Trophoblast cell (in vitro differentiated cells and primary cell): ENCODE measurements around the gene TRAPPC12.
A peak's percentile ranks its signal among the peaks of the same experiment; 100 is the strongest.

Experiments used
- DNase-seq, 2 donors: peaks; one replicate each; pipeline ENCODE4 v3.0.0-alpha.2; 2016
- H2AFZ ChIP-seq: 2 replicates; pipeline ENCODE4 v1.6.1; 2013; ENCODE audit warnings: low read length, moderate library complexity, mild to moderate bottlenecking; ENCODE audit not compliant: insufficient read depth, poor library complexity
- H2AK5ac ChIP-seq: 2 replicates; pipeline ENCODE4 v1.6.1; 2013; ENCODE audit warnings: mild to moderate bottlenecking, low read length
- H2BK120ac ChIP-seq: 2 replicates; pipeline ENCODE4 v1.6.1; 2013; ENCODE audit warnings: low read length, mild to moderate bottlenecking, moderate library complexity; ENCODE audit not compliant: insufficient read depth, poor library complexity
- H2BK12ac ChIP-seq: 2 replicates; pipeline ENCODE4 v1.6.1; 2013; ENCODE audit warnings: mild to moderate bottlenecking, low read length, moderate library complexity
- H2BK5ac ChIP-seq: 2 replicates; pipeline ENCODE4 v1.6.1; 2013; ENCODE audit warnings: low read length, low read depth, moderate library complexity, mild to moderate bottlenecking; ENCODE audit not compliant: poor library complexity
- H3K14ac ChIP-seq: 2 replicates; pipeline ENCODE4 v1.6.1; 2013; ENCODE audit warnings: mild to moderate bottlenecking, low read length
- H3K18ac ChIP-seq: 2 replicates; pipeline ENCODE4 v1.6.1; 2013; ENCODE audit warnings: mild to moderate bottlenecking, low read length
- H3K23ac ChIP-seq: 2 replicates; pipeline ENCODE4 v1.6.1; 2013; ENCODE audit warnings: low read length
- H3K27ac ChIP-seq: 2 replicates; pipeline ENCODE4 v1.5.1; 2013; ENCODE audit warnings: low read depth, mild to moderate bottlenecking, inconsistent platforms, low read length, moderate library complexity
- H3K27me3 ChIP-seq: 2 replicates; pipeline ENCODE4 v1.6.1; 2013; ENCODE audit warnings: inconsistent platforms, mild to moderate bottlenecking, low read length, moderate library complexity; ENCODE audit not compliant: insufficient read depth
- H3K36me3 ChIP-seq, 2 experiments: 1 replicate in 1 of 2; 2 replicates in 1 of 2; pipeline ENCODE4 v1.6.1; 2013; ENCODE audit warnings: low read length in 2 of 2, mild to moderate bottlenecking in 2 of 2, moderate library complexity in 1 of 2; ENCODE audit not compliant: insufficient read depth in 2 of 2, control insufficient read depth in 1 of 2
- H3K4ac ChIP-seq: 2 replicates; pipeline ENCODE4 v1.6.1; 2013; ENCODE audit warnings: low read depth, mild to moderate bottlenecking, low read length, moderate library complexity
- H3K4me1 ChIP-seq, 2 experiments: 1 replicate in 1 of 2; 2 replicates in 1 of 2; pipeline ENCODE4 v1.6.1; 2013; ENCODE audit warnings: low read length in 2 of 2, mild to moderate bottlenecking in 2 of 2, moderate library complexity in 1 of 2; ENCODE audit not compliant: insufficient read depth in 2 of 2, control insufficient read depth in 1 of 2
- H3K4me2 ChIP-seq: 2 replicates; pipeline ENCODE4 v1.6.1; 2013; ENCODE audit warnings: inconsistent platforms, mild to moderate bottlenecking, low read length, moderate library complexity
- H3K4me3 ChIP-seq: 2 replicates; pipeline ENCODE4 v1.5.1; 2013; ENCODE audit warnings: mild to moderate bottlenecking, low read depth, low read length, inconsistent platforms
- H3K79me1 ChIP-seq: one replicate; pipeline ENCODE4 v1.6.1; 2013; ENCODE audit warnings: low read length
- H3K79me2 ChIP-seq: 2 replicates; pipeline ENCODE4 v1.6.1; 2013; ENCODE audit warnings: low read length, mild to moderate bottlenecking; ENCODE audit not compliant: control insufficient read depth, insufficient read depth, poor library complexity
- H3K9ac ChIP-seq: 2 replicates; pipeline ENCODE4 v1.6.1; 2013; ENCODE audit warnings: mild to moderate bottlenecking, low read length
- H3K9me3 ChIP-seq: 2 replicates; pipeline ENCODE4 v1.6.1; 2013; ENCODE audit warnings: low read depth, mild to moderate bottlenecking, control low read depth, inconsistent platforms, low read length; ENCODE audit not compliant: insufficient read depth
- H4K12ac ChIP-seq: 2 replicates; pipeline ENCODE4 v1.6.1; 2013; ENCODE audit warnings: low read depth, mild to moderate bottlenecking, low read length, moderate library complexity
- H4K8ac ChIP-seq: 2 replicates; pipeline ENCODE4 v1.6.1; 2013; ENCODE audit warnings: low read depth, mild to moderate bottlenecking, low read length, moderate library complexity
- H4K91ac ChIP-seq: one replicate; pipeline ENCODE4 v1.6.1; 2013; ENCODE audit warnings: low read depth, mild to moderate bottlenecking, low read length, moderate library complexity
- WGBS: extraction: QIAGEN DNeasy Blood & Tissue Kit; methylation state at CpG from one replicate; pipeline ENCODE4 v1.1.7; 2013; ENCODE audit warnings: missing lambda C conversion rate; ENCODE audit not compliant: insufficient read length, insufficient coverage; ENCODE audit errors: extremely low coverage; 5-methylcytosine and 5-hydroxymethylcytosine counted together

The TRAPPC12 gene

GRCh38 chr2:3468296-3468988 lies 88.9 kb downstream of the TRAPPC12 start:
- H2AK5ac ChIP-seq: no peak overlapping the region
- no peak overlapping the region for H3K18ac ChIP-seq
- no peak overlapping the region for H4K12ac ChIP-seq
- H3K4me2 ChIP-seq: no peak overlapping the region
- H3K14ac ChIP-seq: no peak overlapping the region
- no peak overlapping the region for H4K91ac ChIP-seq
- no peak overlapping the region for H2BK120ac ChIP-seq
- no peak overlapping the region for H3K4ac ChIP-seq
- no peaks in the 10 kb centered on the region for H3K9me3 ChIP-seq
- H3K79me2 ChIP-seq: no peaks in the 10 kb centered on the region
- no peaks in the 10 kb centered on the region for H3K79me1 ChIP-seq
- no peak overlapping the region for H4K8ac ChIP-seq
- no peaks in the 10 kb centered on the region for H3K27me3 ChIP-seq
- peaks cover 5 to 7% of the 10 kb centered on the region in 2 experiments for H3K4me1 ChIP-seq
- WGBS: no CpG with 5 or more reads among the region's 31 CpGs
- H3K27ac ChIP-seq: no peak overlapping the region
- H2BK12ac ChIP-seq: no peak overlapping the region
- no peak overlapping the region for H3K23ac ChIP-seq
- H2BK5ac ChIP-seq: no peak overlapping the region
- peaks cover 32 to 36% of the 10 kb centered on the region in 2 experiments for H3K36me3 ChIP-seq
- H3K9ac ChIP-seq: no peak overlapping the region
- H3K4me3 ChIP-seq: peak overlapping the region; percentile 16
- no peak for DNase-seq
- no peak overlapping the region for H2AFZ ChIP-seq

- Histone ChIP-seq H4K12ac (no peak overlapping the region), H3K4me3 (no peak overlapping the region), H3K4me1 (peaks cover 5 to 7% of the 10 kb centered on the region in 2 experiments), H2AK5ac (no peak overlapping the region), H3K23ac (no peak overlapping the region), H2BK5ac (no peak overlapping the region), H2BK12ac (no peak overlapping the region), H3K9ac (no peak overlapping the region), H4K8ac (no peak overlapping the region), H3K4me2 (no peak overlapping the region), H3K4ac (no peak overlapping the region), H3K18ac (no peak overlapping the region), H3K27ac (no peak overlapping the region), H3K27me3 (no peaks in the 10 kb centered on the region), H3K9me3 (no peaks in the 10 kb centered on the region), H3K36me3 (peaks cover 28 to 33% of the 10 kb centered on the region in 2 experiments), H3K14ac (no peak overlapping the region), H2AFZ (no peak overlapping the region), H3K79me1 (no peaks in the 10 kb centered on the region), H4K91ac (no peak overlapping the region), H3K79me2 (no peaks in the 10 kb centered on the region), H2BK120ac (no peak overlapping the region)
- no CpG with 5 or more reads among the region's 7 CpGs for WGBS
- DNase-seq: no peak
These were observed 90.0 kb downstream of the TRAPPC12 start for GRCh38 chr2:3469486-3469885.

- no peak overlapping the region for H2BK120ac ChIP-seq
- H3K79me1 ChIP-seq: no peaks in the 10 kb centered on the region
- H3K79me2 ChIP-seq: no peaks in the 10 kb centered on the region
- H3K27me3 ChIP-seq: no peaks in the 10 kb centered on the region
- no peak overlapping the region for H3K14ac ChIP-seq
- H3K9me3 ChIP-seq: no peaks in the 10 kb centered on the region
- no peak overlapping the region for H2AFZ ChIP-seq
- no peak overlapping the region for H4K91ac ChIP-seq
- H2BK12ac ChIP-seq: no peak overlapping the region
- WGBS: no CpG with 5 or more reads among the region's 17 CpGs
- peaks cover 28 to 29% of the 10 kb centered on the region in 2 experiments for H3K36me3 ChIP-seq
- no peak overlapping the region for H3K4me3 ChIP-seq
- no peak overlapping the region for H4K8ac ChIP-seq
- H4K12ac ChIP-seq: no peak overlapping the region
- H2AK5ac ChIP-seq: no peak overlapping the region
- peaks cover 5 to 7% of the 10 kb centered on the region in 2 experiments for H3K4me1 ChIP-seq
- H3K23ac ChIP-seq: no peak overlapping the region
- no peak overlapping the region for H3K4ac ChIP-seq
- no peak overlapping the region for H3K4me2 ChIP-seq
- no peak for DNase-seq
- H3K18ac ChIP-seq: no peak overlapping the region
- no peak overlapping the region for H3K9ac ChIP-seq
- H3K27ac ChIP-seq: no peak overlapping the region
- H2BK5ac ChIP-seq: no peak overlapping the region
These were observed 90.7 kb downstream of the TRAPPC12 start for GRCh38 chr2:3470166-3470651.

GRCh38 chr2:3470856-3471737 lies 91.6 kb downstream of the TRAPPC12 start:
- Histone ChIP-seq H3K9me3 (no peaks in the 10 kb centered on the region), H3K79me1 (no peaks in the 10 kb centered on the region), H2BK12ac (no peak overlapping the region), H4K8ac (no peak overlapping the region), H4K91ac (no peak overlapping the region), H2AFZ (no peak overlapping the region), H3K79me2 (no peaks in the 10 kb centered on the region), H2AK5ac (no peak overlapping the region), H3K27me3 (no peaks in the 10 kb centered on the region), H3K4me1 (peaks cover 0 to 4% of the 10 kb centered on the region in 2 experiments), H3K23ac (no peak overlapping the region), H3K9ac (no peak overlapping the region), H3K4me2 (no peak overlapping the region), H2BK120ac (no peak overlapping the region), H2BK5ac (no peak overlapping the region), H3K18ac (no peak overlapping the region), H4K12ac (no peak overlapping the region), H3K4ac (no peak overlapping the region), H3K36me3 (peaks cover 28 to 29% of the 10 kb centered on the region in 2 experiments), H3K4me3 (no peak overlapping the region), H3K27ac (no peak overlapping the region), H3K14ac (no peak overlapping the region)
- no peak for DNase-seq
- WGBS: no CpG with 5 or more reads among the region's 17 CpGs
